A549 (cell line): ENCODE measurements around the gene PTGES2.

Experiments
- BHLHE40 ChIP-seq: IDR thresholded peaks from 2 replicates; pipeline ENCODE4 v1.6.1; 2012; ENCODE audit warnings: low read depth, low read length, inconsistent platforms
- CEBPB ChIP-seq, 2 experiments: fragments of >200 bp in 1 of 2; sonication (Bioruptor Twin) in 1 of 2; formaldehyde crosslinking in 1 of 2; IDR thresholded peaks; 2 replicates each; pipeline ENCODE4 v1.6.1; 2012 to 2016
- EP300 ChIP-seq, 2 experiments: fragments of >200 bp; sonication (Bioruptor Twin); formaldehyde crosslinking; IDR thresholded peaks; 2 replicates in 1 of 2; 3 replicates in 1 of 2; pipeline ENCODE4 v1.6.1; 2016 to 2017
- ESRRA ChIP-seq: fragments of 150-350 bp; IDR thresholded peaks from 2 replicates; pipeline ENCODE4 v1.6.1; 2014; ENCODE audit warnings: mild to moderate bottlenecking, low read length, borderline replicate concordance
- NR3C1 ChIP-seq: fragments of >200 bp; sonication (Bioruptor Twin); formaldehyde crosslinking; IDR thresholded peaks from 3 replicates; pipeline ENCODE4 v1.6.1; 2017
- POLR2A ChIP-seq: IDR thresholded peaks from 2 replicates; pipeline ENCODE4 v1.6.1; 2012; ENCODE audit warnings: mild to moderate bottlenecking, low read length
- RAD21 ChIP-seq, 2 experiments: fragments of >200 bp in 1 of 2; sonication (Bioruptor Twin) in 1 of 2; formaldehyde crosslinking in 1 of 2; IDR thresholded peaks in 1 of 2; conservative IDR thresholded peaks in 1 of 2; 2 replicates in 1 of 2; 3 replicates in 1 of 2; pipeline ENCODE4 v1.6.1; 2012 to 2018; ENCODE audit warnings: inconsistent platforms in 1 of 2
- RCOR1 ChIP-seq: fragments of 150-350 bp; IDR thresholded peaks from 2 replicates; pipeline ENCODE4 v1.6.1; 2014; ENCODE audit warnings: antibody characterized with exemption, low read length, low read depth
- RFX5 ChIP-seq: fragments of 450-650 bp; IDR thresholded peaks from 2 replicates; pipeline ENCODE4 v1.7.1; 2014; ENCODE audit warnings: antibody characterized with exemption, mild to moderate bottlenecking, moderate library complexity
- USF2 ChIP-seq: fragments of 450-650 bp; IDR thresholded peaks from 2 replicates; pipeline ENCODE4 v1.6.1; 2014; ENCODE audit warnings: antibody characterized with exemption
- ZFP36 ChIP-seq: fragments of 450-650 bp; IDR thresholded peaks from 2 replicates; pipeline ENCODE4 v1.6.1; 2014; ENCODE audit warnings: borderline replicate concordance; ENCODE audit not compliant: partially characterized antibody
- TF ChIP-seq, protein P1 (sequence below): fragments of >200 bp; sonication (Bioruptor Twin); formaldehyde crosslinking; IDR thresholded peaks from 3 replicates; pipeline ENCODE4 v1.5.1; 2016

- TF ChIP-seq CEBPB (IDR thresholded peaks at IDR 0.05), result no peak
- TF ChIP-seq, protein P1, sequence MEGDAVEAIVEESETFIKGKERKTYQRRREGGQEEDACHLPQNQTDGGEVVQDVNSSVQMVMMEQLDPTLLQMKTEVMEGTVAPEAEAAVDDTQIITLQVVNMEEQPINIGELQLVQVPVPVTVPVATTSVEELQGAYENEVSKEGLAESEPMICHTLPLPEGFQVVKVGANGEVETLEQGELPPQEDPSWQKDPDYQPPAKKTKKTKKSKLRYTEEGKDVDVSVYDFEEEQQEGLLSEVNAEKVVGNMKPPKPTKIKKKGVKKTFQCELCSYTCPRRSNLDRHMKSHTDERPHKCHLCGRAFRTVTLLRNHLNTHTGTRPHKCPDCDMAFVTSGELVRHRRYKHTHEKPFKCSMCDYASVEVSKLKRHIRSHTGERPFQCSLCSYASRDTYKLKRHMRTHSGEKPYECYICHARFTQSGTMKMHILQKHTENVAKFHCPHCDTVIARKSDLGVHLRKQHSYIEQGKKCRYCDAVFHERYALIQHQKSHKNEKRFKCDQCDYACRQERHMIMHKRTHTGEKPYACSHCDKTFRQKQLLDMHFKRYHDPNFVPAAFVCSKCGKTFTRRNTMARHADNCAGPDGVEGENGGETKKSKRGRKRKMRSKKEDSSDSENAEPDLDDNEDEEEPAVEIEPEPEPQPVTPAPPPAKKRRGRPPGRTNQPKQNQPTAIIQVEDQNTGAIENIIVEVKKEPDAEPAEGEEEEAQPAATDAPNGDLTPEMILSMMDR, result no peak
- TF ChIP-seq RAD21 (conservative IDR thresholded peaks at IDR 0.05 in 1 of 2, IDR thresholded peaks at IDR 0.05 in 1 of 2), result no peak
- no peak for TF ChIP-seq POLR2A
- no peak for TF ChIP-seq NR3C1
- TF ChIP-seq USF2, result no peak
- no peak for TF ChIP-seq ESRRA
- TF ChIP-seq BHLHE40, result no peak
- TF ChIP-seq RFX5, result no peak
- no peak for TF ChIP-seq RCOR1
- no peak for TF ChIP-seq EP300 (IDR thresholded peaks at IDR 0.05)
- no peak for TF ChIP-seq ZFP36
These were observed 7.3 kb downstream of the PTGES2 start for GRCh38 chr9:128120061-128120740.
